Sigmoid colon (tissue), 4 donors: ENCODE measurements around the gene NRXN3.

ENCODE experiments used
- CTCF ChIP-seq, 4 experiments: fragments of 450-650 bp in 3 of 4; fragments of 200-600 bp in 1 of 4; IDR thresholded peaks; one replicate each; pipeline ENCODE4 v1.5.1; 2016 to 2019; ENCODE audit warnings: antibody characterized with exemption in 4 of 4, mild to moderate bottlenecking in 3 of 4, moderate library complexity in 2 of 4
- EP300 ChIP-seq, 4 donors: sonication (generic); formaldehyde crosslinking; IDR thresholded peaks; one replicate each; pipeline ENCODE4 v1.6.1; 2017; ENCODE audit warnings: antibody characterized with exemption in 4 of 4
- POLR2A ChIP-seq, 2 donors: fragments of 450-650 bp; IDR thresholded peaks; one replicate each; pipeline ENCODE4 v1.6.1; 2016; ENCODE audit warnings: antibody characterized with exemption in 2 of 2, mild to moderate bottlenecking in 2 of 2, moderate library complexity in 2 of 2

- TF ChIP-seq POLR2A (IDR thresholded peaks at IDR 0.05) (no peak), CTCF (IDR thresholded peaks at IDR 0.05) (no peak), EP300 (IDR thresholded peaks at IDR 0.05) (no peak)
These were observed 1406.3 kb downstream of the NRXN3 start for GRCh38 chr14:79576424-79576823.
